T-helper 1 cell treated with Interleukin-12 subunit alpha and Interleukin-12 subunit beta and Interleukin-4 antibody, amounts not matched to agents 30 μg/mL and 1 μg/mL, for 36 hours (primary cell): ENCODE results near the gene ANKZF1.

Source experiments
- H3K27ac Mint-ChIP-seq: one replicate; pipeline ENCODE4 v1.8.0; 2021; ENCODE audit warnings: mild to moderate bottlenecking, mixed read lengths
- H3K27me3 Mint-ChIP-seq: one replicate; pipeline ENCODE4 v1.8.0; 2021; ENCODE audit warnings: low read depth, mixed read lengths
- H3K36me3 Mint-ChIP-seq: one replicate; pipeline ENCODE4 v1.8.0; 2021; ENCODE audit warnings: low read depth, mixed read lengths
- H3K4me1 Mint-ChIP-seq: one replicate; pipeline ENCODE4 v1.8.0; 2021; ENCODE audit warnings: low read depth, mixed read lengths
- H3K4me3 Mint-ChIP-seq: one replicate; pipeline ENCODE4 v1.8.0; 2021; ENCODE audit warnings: mild to moderate bottlenecking, moderate library complexity, mixed read lengths
- H3K9me3 Mint-ChIP-seq: one replicate; pipeline ENCODE4 v1.8.0; 2021; ENCODE audit warnings: mixed read lengths

Gene ANKZF1

GRCh38 chr2:219214786-219215185 lies 14.8 kb upstream of the ANKZF1 start:
- Mint-ChIP-seq H3K36me3 (peaks cover 22% of the 10 kb centered on the region), H3K4me1 (peaks cover 34% of the 10 kb centered on the region), H3K27me3 (no peaks in the 10 kb centered on the region), H3K9me3 (no peaks in the 10 kb centered on the region), H3K4me3 (no peak overlapping the region), H3K27ac (no peak overlapping the region)

- H3K4me3 Mint-ChIP-seq = no peak overlapping the region
- no peak overlapping the region for H3K27ac Mint-ChIP-seq
- no peaks in the 10 kb centered on the region for H3K9me3 Mint-ChIP-seq
- no peaks in the 10 kb centered on the region for H3K27me3 Mint-ChIP-seq
- H3K36me3 Mint-ChIP-seq = peaks cover 22% of the 10 kb centered on the region
- H3K4me1 Mint-ChIP-seq = peaks cover 25% of the 10 kb centered on the region
Observed at GRCh38 chr2:219215871-219216534, 13.6 kb upstream of the ANKZF1 start.

- Mint-ChIP-seq H3K36me3 (peaks cover 24% of the 10 kb centered on the region), H3K4me3 (peak overlapping the region; percentile 30), H3K9me3 (no peaks in the 10 kb centered on the region), H3K4me1 (peaks cover 24% of the 10 kb centered on the region), H3K27me3 (no peaks in the 10 kb centered on the region), H3K27ac (peak overlapping the region; percentile 76)
Observed at GRCh38 chr2:219216535-219216915, 13.1 kb upstream of the ANKZF1 start.

- Mint-ChIP-seq H3K27ac (peak overlapping the region; percentile 85), H3K4me3 (peak overlapping the region; percentile 81), H3K36me3 (peaks cover 28% of the 10 kb centered on the region), H3K4me1 (peaks cover 22% of the 10 kb centered on the region), H3K27me3 (no peaks in the 10 kb centered on the region), H3K9me3 (no peaks in the 10 kb centered on the region)
Observed at GRCh38 chr2:219218217-219218731, 11.3 kb upstream of the ANKZF1 start.

- peak within 1 kb of the TSS; percentile 85 for H3K27ac Mint-ChIP-seq
- H3K4me1 Mint-ChIP-seq = peaks cover 22% of the 10 kb centered on the region
- no peaks in the 10 kb centered on the region for H3K27me3 Mint-ChIP-seq
- no peaks in the 10 kb centered on the region for H3K9me3 Mint-ChIP-seq
- peaks cover 30% of the 10 kb centered on the region for H3K36me3 Mint-ChIP-seq
- H3K4me3 Mint-ChIP-seq = peak within 1 kb of the TSS; percentile 81
Observed at GRCh38 chr2:219218732-219219701, 10.6 kb upstream of the ANKZF1 start, which contains the start of gene ABCB6. Gene ABCB6 (minus strand): TSS chr2:219218958. CDS start chr2:219218673, 285 bp downstream.

- no peaks in the 10 kb centered on the region for H3K27me3 Mint-ChIP-seq
- no peak overlapping the region for H3K4me3 Mint-ChIP-seq
- no peak overlapping the region for H3K27ac Mint-ChIP-seq
- H3K4me1 Mint-ChIP-seq = peaks cover 20% of the 10 kb centered on the region
- peaks cover 30% of the 10 kb centered on the region for H3K36me3 Mint-ChIP-seq
- no peaks in the 10 kb centered on the region for H3K9me3 Mint-ChIP-seq
Observed at GRCh38 chr2:219219784-219220532, 9.6 kb upstream of the ANKZF1 start.

GRCh38 chr2:219220652-219221402 lies 8.8 kb upstream of the ANKZF1 start:
- Mint-ChIP-seq H3K9me3 (no peaks in the 10 kb centered on the region), H3K4me3 (no peak overlapping the region), H3K4me1 (peaks cover 20% of the 10 kb centered on the region), H3K27ac (no peak overlapping the region), H3K27me3 (no peaks in the 10 kb centered on the region), H3K36me3 (peaks cover 33% of the 10 kb centered on the region)

GRCh38 chr2:219221957-219222518 lies 7.6 kb upstream of the ANKZF1 start:
- Mint-ChIP-seq H3K27ac (no peak overlapping the region), H3K4me1 (peaks cover 22% of the 10 kb centered on the region)

GRCh38 chr2:219223831-219224610 lies 5.6 kb upstream of the ANKZF1 start:
- H3K4me1 Mint-ChIP-seq = peaks cover 27% of the 10 kb centered on the region
- no peaks in the 10 kb centered on the region for H3K9me3 Mint-ChIP-seq
- no peak overlapping the region for H3K27ac Mint-ChIP-seq
- H3K36me3 Mint-ChIP-seq = peaks cover 42% of the 10 kb centered on the region
- no peak overlapping the region for H3K4me3 Mint-ChIP-seq
- no peaks in the 10 kb centered on the region for H3K27me3 Mint-ChIP-seq

More at GRCh38 chr2:219221957-219222518, 7.6 kb upstream of the ANKZF1 start:
- no peaks in the 10 kb centered on the region for H3K27me3 Mint-ChIP-seq
- H3K9me3 Mint-ChIP-seq = no peaks in the 10 kb centered on the region
- H3K36me3 Mint-ChIP-seq = peaks cover 40% of the 10 kb centered on the region
- H3K4me3 Mint-ChIP-seq = no peak overlapping the region

- H3K27me3 Mint-ChIP-seq = no peaks in the 10 kb centered on the region
- peaks cover 28% of the 10 kb centered on the region for H3K4me1 Mint-ChIP-seq
- H3K4me3 Mint-ChIP-seq = no peak overlapping the region
- no peaks in the 10 kb centered on the region for H3K9me3 Mint-ChIP-seq
- H3K36me3 Mint-ChIP-seq = peaks cover 41% of the 10 kb centered on the region
- peak overlapping the region; percentile 34 for H3K27ac Mint-ChIP-seq
Observed at GRCh38 chr2:219225350-219225749, 4.3 kb upstream of the ANKZF1 start.

GRCh38 chr2:219228041-219228910 lies 1.3 kb upstream of the ANKZF1 start:
- H3K4me3 Mint-ChIP-seq = peak overlapping the region; percentile 84
- no peaks in the 10 kb centered on the region for H3K27me3 Mint-ChIP-seq
- peaks cover 45% of the 10 kb centered on the region for H3K36me3 Mint-ChIP-seq
- no peaks in the 10 kb centered on the region for H3K9me3 Mint-ChIP-seq
- peaks cover 47% of the 10 kb centered on the region for H3K4me1 Mint-ChIP-seq
- H3K27ac Mint-ChIP-seq = peak overlapping the region; percentile 69

- H3K4me3 Mint-ChIP-seq = peak overlapping the region; percentile 84
- no peaks in the 10 kb centered on the region for H3K27me3 Mint-ChIP-seq
- no peaks in the 10 kb centered on the region for H3K9me3 Mint-ChIP-seq
- H3K4me1 Mint-ChIP-seq = peaks cover 47% of the 10 kb centered on the region
- H3K36me3 Mint-ChIP-seq = peaks cover 46% of the 10 kb centered on the region
- peak overlapping the region; percentile 69 for H3K27ac Mint-ChIP-seq
Observed at GRCh38 chr2:219228911-219229304, 698 bp upstream of the ANKZF1 start.
